ENCODE data around the gene LCE7A.

- TF ChIP-seq CTCF (IDR thresholded peaks at IDR 0.05; ENCODE audit: low read depth, low read length, poor library complexity, severe bottlenecking) (no peak), EZH2phosphoT487 (IDR thresholded peaks at IDR 0.05; ENCODE audit: borderline replicate concordance, low read length) (no peak)
Measured at GRCh38 chr1:152855661-152856060, 4.1 kb upstream of the LCE7A start.

Data from DOHH2 (cell line).